ENCODE results near the gene GLYATL2.

Gene GLYATL2

GRCh38 chr11:58844361-58845005, at the start of gene GLYATL2:
GLYATL2 (minus strand) TSS chr11:58844704; CDS start chr11:58839612, 5,092 bp downstream.
- no peak for DNase-seq

GRCh38 chr11:58893899-58894298, 49.4 kb upstream of the GLYATL2 start:
- no peak for DNase-seq

GRCh38 chr11:58888579-58888978, 44.1 kb upstream of the GLYATL2 start:
- no peak for DNase-seq

- no peak for DNase-seq
Measured at GRCh38 chr11:58887452-58887851, 42.9 kb upstream of the GLYATL2 start.

- no peak for DNase-seq
Measured at GRCh38 chr11:58880625-58881024, 36.1 kb upstream of the GLYATL2 start.

GRCh38 chr11:58880166-58880565, 35.7 kb upstream of the GLYATL2 start:
- DNase-seq, result no peak

- DNase-seq, result no peak
Measured at GRCh38 chr11:58867556-58867955, 23.1 kb upstream of the GLYATL2 start.

GRCh38 chr11:58866788-58867187, 22.3 kb upstream of the GLYATL2 start:
- DNase-seq, result no peak

GRCh38 chr11:58864335-58864734, 19.8 kb upstream of the GLYATL2 start:
- no peak for DNase-seq

GRCh38 chr11:58863697-58864096, 19.2 kb upstream of the GLYATL2 start:
- no peak for DNase-seq

- no peak for DNase-seq
Measured at GRCh38 chr11:58861533-58861932, 17.0 kb upstream of the GLYATL2 start.

- DNase-seq, result no peak
Measured at GRCh38 chr11:58856806-58857205, 12.3 kb upstream of the GLYATL2 start.

GRCh38 chr11:58845386-58845785, 882 bp upstream of the GLYATL2 start:
- no peak for DNase-seq

- DNase-seq, result no peak
Measured at GRCh38 chr11:58837707-58838388, 6.7 kb downstream of the GLYATL2 start.

- DNase-seq, result no peak
Measured at GRCh38 chr11:58832056-58832645, 12.4 kb downstream of the GLYATL2 start.

GRCh38 chr11:58830673-58831301, 13.7 kb downstream of the GLYATL2 start:
- DNase-seq, result no peak

- DNase-seq, result no peak
Measured at GRCh38 chr11:58829786-58830185, 14.7 kb downstream of the GLYATL2 start.

- no peak for DNase-seq
Measured at GRCh38 chr11:58813693-58814092, 30.8 kb downstream of the GLYATL2 start.

GRCh38 chr11:58811499-58811898, 33.0 kb downstream of the GLYATL2 start:
- DNase-seq, result no peak

- DNase-seq, result no peak
Measured at GRCh38 chr11:58807343-58807742, 37.2 kb downstream of the GLYATL2 start.

GRCh38 chr11:58805065-58805464, 39.4 kb downstream of the GLYATL2 start:
- no peak for DNase-seq

GRCh38 chr11:58801974-58802545, 42.4 kb downstream of the GLYATL2 start:
- DNase-seq, result no peak

GRCh38 chr11:58801302-58801701, 43.2 kb downstream of the GLYATL2 start:
- DNase-seq, result no peak
